Measurements from ENCODE around the gene FGD5.

DNA sequence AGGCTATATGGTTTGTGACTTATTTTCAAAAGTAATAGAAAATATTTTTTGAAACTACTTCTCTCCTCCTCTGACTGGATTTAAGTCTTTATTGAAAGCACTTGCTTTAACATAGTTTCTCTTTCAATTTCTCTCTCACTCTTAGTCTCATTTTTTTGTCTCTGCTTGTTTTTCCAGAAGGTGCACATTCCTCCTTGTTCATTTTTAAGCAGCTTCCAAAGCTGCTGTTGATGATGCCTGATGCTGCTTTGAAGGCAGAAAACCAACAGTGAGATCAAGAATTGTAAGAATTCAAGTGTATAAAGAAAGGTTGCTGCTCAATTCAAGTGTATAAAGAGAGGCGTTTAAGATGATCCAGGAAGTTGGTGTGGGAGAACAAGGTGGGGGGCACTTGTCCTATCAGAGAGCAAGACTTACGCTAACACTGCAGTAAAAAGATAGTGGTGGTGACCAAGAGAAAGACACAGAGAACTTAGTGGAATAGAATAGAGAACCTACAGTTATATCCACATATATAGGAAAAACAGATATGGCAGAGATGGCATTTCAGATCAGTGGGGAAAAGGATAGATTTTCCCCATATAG lies 140.7 kb downstream of the FGD5 start:
- TF ChIP-seq, protein P1, sequence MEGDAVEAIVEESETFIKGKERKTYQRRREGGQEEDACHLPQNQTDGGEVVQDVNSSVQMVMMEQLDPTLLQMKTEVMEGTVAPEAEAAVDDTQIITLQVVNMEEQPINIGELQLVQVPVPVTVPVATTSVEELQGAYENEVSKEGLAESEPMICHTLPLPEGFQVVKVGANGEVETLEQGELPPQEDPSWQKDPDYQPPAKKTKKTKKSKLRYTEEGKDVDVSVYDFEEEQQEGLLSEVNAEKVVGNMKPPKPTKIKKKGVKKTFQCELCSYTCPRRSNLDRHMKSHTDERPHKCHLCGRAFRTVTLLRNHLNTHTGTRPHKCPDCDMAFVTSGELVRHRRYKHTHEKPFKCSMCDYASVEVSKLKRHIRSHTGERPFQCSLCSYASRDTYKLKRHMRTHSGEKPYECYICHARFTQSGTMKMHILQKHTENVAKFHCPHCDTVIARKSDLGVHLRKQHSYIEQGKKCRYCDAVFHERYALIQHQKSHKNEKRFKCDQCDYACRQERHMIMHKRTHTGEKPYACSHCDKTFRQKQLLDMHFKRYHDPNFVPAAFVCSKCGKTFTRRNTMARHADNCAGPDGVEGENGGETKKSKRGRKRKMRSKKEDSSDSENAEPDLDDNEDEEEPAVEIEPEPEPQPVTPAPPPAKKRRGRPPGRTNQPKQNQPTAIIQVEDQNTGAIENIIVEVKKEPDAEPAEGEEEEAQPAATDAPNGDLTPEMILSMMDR (IDR thresholded peaks at IDR 0.05; ENCODE audit: borderline replicate concordance, extremely low read depth, low read length, poor library complexity, severe bottlenecking), result no peak
- no peak for TF ChIP-seq EZH2 (IDR thresholded peaks at IDR 0.05; ENCODE audit: borderline replicate concordance, low read depth, low read length, severe bottlenecking)

Data from DND-41 (cell line).